Measurements from ENCODE around the gene LAMB4. TPM values are rescaled to one million over a fixed set of nuclear protein-coding genes. Genes with fewer than 3 reads are reported as not detected.

LAMB4 gene
- total and polyA plus RNA-seq, 2 of the 8 experiments (the other 6 are each of a cell fraction or from before 2014, with no cell fraction given), result not detected

DNA sequence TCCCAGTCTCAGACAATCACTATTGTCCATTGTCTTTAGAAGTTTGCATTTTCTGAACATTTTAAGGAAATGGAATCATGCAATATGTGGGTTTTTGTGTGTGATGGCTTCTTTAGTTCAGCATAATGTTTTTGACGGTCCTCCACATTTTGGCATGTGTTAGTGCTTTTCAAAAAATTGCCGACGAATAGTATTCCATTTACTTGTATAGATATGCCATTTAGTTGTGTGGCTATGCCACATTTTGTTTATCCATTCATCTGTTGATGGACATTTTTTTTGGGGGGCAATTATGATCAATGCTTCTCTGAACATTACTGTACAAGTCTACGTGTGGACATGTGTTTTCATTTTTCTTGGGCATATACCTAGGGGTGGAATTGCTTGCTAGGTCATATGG lies 12.0 kb upstream of the LAMB4 start (continued):
- TF ChIP-seq, protein P1, sequence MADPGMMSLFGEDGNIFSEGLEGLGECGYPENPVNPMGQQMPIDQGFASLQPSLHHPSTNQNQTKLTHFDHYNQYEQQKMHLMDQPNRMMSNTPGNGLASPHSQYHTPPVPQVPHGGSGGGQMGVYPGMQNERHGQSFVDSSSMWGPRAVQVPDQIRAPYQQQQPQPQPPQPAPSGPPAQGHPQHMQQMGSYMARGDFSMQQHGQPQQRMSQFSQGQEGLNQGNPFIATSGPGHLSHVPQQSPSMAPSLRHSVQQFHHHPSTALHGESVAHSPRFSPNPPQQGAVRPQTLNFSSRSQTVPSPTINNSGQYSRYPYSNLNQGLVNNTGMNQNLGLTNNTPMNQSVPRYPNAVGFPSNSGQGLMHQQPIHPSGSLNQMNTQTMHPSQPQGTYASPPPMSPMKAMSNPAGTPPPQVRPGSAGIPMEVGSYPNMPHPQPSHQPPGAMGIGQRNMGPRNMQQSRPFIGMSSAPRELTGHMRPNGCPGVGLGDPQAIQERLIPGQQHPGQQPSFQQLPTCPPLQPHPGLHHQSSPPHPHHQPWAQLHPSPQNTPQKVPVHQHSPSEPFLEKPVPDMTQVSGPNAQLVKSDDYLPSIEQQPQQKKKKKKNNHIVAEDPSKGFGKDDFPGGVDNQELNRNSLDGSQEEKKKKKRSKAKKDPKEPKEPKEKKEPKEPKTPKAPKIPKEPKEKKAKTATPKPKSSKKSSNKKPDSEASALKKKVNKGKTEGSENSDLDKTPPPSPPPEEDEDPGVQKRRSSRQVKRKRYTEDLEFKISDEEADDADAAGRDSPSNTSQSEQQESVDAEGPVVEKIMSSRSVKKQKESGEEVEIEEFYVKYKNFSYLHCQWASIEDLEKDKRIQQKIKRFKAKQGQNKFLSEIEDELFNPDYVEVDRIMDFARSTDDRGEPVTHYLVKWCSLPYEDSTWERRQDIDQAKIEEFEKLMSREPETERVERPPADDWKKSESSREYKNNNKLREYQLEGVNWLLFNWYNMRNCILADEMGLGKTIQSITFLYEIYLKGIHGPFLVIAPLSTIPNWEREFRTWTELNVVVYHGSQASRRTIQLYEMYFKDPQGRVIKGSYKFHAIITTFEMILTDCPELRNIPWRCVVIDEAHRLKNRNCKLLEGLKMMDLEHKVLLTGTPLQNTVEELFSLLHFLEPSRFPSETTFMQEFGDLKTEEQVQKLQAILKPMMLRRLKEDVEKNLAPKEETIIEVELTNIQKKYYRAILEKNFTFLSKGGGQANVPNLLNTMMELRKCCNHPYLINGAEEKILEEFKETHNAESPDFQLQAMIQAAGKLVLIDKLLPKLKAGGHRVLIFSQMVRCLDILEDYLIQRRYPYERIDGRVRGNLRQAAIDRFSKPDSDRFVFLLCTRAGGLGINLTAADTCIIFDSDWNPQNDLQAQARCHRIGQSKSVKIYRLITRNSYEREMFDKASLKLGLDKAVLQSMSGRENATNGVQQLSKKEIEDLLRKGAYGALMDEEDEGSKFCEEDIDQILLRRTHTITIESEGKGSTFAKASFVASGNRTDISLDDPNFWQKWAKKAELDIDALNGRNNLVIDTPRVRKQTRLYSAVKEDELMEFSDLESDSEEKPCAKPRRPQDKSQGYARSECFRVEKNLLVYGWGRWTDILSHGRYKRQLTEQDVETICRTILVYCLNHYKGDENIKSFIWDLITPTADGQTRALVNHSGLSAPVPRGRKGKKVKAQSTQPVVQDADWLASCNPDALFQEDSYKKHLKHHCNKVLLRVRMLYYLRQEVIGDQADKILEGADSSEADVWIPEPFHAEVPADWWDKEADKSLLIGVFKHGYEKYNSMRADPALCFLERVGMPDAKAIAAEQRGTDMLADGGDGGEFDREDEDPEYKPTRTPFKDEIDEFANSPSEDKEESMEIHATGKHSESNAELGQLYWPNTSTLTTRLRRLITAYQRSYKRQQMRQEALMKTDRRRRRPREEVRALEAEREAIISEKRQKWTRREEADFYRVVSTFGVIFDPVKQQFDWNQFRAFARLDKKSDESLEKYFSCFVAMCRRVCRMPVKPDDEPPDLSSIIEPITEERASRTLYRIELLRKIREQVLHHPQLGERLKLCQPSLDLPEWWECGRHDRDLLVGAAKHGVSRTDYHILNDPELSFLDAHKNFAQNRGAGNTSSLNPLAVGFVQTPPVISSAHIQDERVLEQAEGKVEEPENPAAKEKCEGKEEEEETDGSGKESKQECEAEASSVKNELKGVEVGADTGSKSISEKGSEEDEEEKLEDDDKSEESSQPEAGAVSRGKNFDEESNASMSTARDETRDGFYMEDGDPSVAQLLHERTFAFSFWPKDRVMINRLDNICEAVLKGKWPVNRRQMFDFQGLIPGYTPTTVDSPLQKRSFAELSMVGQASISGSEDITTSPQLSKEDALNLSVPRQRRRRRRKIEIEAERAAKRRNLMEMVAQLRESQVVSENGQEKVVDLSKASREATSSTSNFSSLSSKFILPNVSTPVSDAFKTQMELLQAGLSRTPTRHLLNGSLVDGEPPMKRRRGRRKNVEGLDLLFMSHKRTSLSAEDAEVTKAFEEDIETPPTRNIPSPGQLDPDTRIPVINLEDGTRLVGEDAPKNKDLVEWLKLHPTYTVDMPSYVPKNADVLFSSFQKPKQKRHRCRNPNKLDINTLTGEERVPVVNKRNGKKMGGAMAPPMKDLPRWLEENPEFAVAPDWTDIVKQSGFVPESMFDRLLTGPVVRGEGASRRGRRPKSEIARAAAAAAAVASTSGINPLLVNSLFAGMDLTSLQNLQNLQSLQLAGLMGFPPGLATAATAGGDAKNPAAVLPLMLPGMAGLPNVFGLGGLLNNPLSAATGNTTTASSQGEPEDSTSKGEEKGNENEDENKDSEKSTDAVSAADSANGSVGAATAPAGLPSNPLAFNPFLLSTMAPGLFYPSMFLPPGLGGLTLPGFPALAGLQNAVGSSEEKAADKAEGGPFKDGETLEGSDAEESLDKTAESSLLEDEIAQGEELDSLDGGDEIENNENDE (IDR thresholded peaks at IDR 0.05; ENCODE audit: insufficient replicate concordance, low read length), result no peak
- TF ChIP-seq CBX8 (IDR thresholded peaks at IDR 0.05; ENCODE audit: borderline replicate concordance, low read depth, low read length) (no peak), FOSL1 (IDR thresholded peaks at IDR 0.05; ENCODE audit: insufficient read depth, low read depth, low read length) (no peak), KDM1A (IDR thresholded peaks at IDR 0.05; ENCODE audit: borderline replicate concordance, low read length) (no peak), TAF1 (IDR thresholded peaks at IDR 0.05; ENCODE audit: low read depth, low read length) (no peak), SAP30 (IDR thresholded peaks at IDR 0.05; ENCODE audit: insufficient read depth, insufficient replicate concordance, low read length) (no peak), RBBP5 (IDR thresholded peaks at IDR 0.05; ENCODE audit: borderline replicate concordance, low read depth, low read length) (no peak), NANOG (IDR thresholded peaks at IDR 0.05; ENCODE audit: insufficient read depth, low read depth, low read length, poor library complexity, severe bottlenecking) (no peak), YY1 (IDR thresholded peaks at IDR 0.05; ENCODE audit: low read depth, low read length) (no peak), EZH2 (IDR thresholded peaks at IDR 0.05; ENCODE audit: low read depth, low read length, severe bottlenecking) (no peak), TBP (IDR thresholded peaks at IDR 0.05; ENCODE audit: low read depth, low read length) (no peak), TEAD4 (IDR thresholded peaks at IDR 0.05; ENCODE audit: low read depth, low read length) (no peak)

Data from H1 (cell line).